ENCODE measurements around the gene SLC6A3.
"Not testable (repeated sequence)": the region's sequence is repeated elsewhere in the genome, so short reads cannot be mapped to it uniquely, and the experiment has no call there.

SLC6A3 gene

GRCh38 chr5:1476967-1477310 lies 31.7 kb upstream of the SLC6A3 start:
- no peak for DNase-seq

GRCh38 chr5:1476181-1476966 lies 31.1 kb upstream of the SLC6A3 start:
- DNase-seq, result no peak

DNA sequence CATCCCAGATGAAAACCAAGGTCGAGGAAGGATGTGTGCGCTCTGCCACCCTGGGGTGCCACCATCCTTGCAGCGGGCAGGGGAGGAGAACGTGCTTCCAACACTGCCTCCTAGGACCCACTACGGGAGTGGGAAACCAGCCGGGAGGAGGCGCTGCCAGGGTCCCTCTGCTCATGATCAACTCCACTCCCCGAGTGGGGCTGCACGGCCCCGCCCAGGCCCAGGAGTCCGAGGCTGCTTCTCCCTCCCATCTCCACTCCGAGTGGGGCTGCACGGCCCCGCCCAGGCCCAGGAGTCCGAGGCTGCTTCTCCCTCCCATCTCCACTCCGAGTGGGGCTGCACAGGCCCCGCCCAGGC lies 30.3 kb upstream of the SLC6A3 start:
- DNase-seq, result not testable (repeated sequence)

GRCh38 chr5:1474866-1475543 lies 29.8 kb upstream of the SLC6A3 start:
- peak; percentile 28 for DNase-seq

- DNase-seq, result no peak
Measured at GRCh38 chr5:1474183-1474839, 29.1 kb upstream of the SLC6A3 start.

- DNase-seq, result no peak
Measured at GRCh38 chr5:1473746-1474145, 28.5 kb upstream of the SLC6A3 start.

DNA sequence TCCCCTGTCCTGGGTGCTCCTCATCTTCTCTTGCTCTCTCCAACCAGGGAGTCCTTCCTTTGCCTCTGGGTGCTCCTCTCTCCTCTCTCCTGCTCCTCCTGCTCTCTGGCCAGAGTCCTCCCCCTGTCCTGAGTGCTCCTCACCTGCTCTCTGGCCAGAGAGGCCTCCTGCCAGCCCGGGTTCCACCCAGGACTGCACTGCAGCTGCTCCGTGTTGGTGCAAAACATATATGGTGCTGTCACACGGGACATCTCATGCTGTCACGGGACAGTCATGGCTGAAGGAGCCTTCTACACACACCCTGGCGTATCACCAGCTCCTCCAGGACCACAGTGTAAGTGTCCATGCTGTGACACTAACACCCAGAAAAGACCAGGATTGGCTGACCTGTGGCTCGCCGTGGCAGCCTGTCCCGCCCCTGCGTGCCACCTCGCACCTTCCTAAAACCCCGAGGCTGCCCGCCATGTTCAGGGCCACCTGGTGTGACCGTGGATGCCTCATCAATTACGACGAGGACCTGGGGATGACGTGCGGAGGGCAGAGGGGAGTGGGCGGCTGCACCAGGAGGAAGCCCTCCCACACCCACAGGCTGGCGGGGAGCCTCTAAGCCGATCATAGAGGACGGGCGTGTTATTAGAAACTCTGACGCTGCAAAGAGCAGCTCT lies 27.9 kb upstream of the SLC6A3 start:
- DNase-seq, result no peak

GRCh38 chr5:1471997-1472963 lies 27.0 kb upstream of the SLC6A3 start:
- no peak for DNase-seq

GRCh38 chr5:1471240-1471853 lies 26.1 kb upstream of the SLC6A3 start:
- DNase-seq, result no peak

DNA sequence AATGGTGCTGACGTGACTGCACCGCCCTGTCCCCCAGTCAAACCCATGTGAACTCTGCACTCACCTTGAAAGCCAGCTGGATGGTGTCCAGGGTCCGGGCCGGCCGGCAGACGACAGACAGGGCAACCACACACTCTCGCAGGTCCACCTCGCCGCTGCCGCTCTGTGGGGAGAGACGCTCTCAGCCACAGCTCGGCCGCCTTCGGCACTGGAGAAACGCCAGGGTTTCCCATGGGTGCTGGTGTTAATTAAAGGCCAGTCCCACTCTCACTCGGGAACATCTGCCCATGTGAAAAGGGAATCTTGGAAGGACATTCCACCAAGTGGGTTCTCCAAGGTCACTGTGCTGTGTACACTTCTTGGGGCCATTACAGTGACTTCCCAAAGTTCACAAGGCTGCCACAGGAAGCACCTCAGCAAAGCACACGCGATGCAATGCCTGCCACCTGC lies 25.5 kb upstream of the SLC6A3 start:
- no peak for DNase-seq

GRCh38 chr5:1468629-1469527 lies 23.6 kb upstream of the SLC6A3 start:
- DNase-seq, result no peak

DNA sequence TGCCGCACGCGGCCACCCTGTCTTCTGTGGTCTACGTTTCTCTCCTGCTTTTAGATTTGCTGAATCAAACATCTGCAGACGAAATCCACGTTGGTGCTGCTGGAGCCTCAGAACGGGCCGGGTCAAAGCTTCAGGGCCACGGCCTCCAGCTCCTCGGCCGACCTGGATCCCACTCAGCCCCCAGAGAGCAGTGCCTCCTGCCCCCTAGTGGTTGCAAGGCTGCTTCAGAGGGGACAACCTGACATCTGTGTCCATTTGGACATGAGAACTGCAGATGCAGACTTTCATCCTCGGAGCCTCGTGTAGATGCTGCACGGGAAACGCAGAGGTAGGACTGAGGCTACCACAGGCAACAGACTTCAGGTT lies 23.0 kb upstream of the SLC6A3 start:
- DNase-seq, result no peak

DNA sequence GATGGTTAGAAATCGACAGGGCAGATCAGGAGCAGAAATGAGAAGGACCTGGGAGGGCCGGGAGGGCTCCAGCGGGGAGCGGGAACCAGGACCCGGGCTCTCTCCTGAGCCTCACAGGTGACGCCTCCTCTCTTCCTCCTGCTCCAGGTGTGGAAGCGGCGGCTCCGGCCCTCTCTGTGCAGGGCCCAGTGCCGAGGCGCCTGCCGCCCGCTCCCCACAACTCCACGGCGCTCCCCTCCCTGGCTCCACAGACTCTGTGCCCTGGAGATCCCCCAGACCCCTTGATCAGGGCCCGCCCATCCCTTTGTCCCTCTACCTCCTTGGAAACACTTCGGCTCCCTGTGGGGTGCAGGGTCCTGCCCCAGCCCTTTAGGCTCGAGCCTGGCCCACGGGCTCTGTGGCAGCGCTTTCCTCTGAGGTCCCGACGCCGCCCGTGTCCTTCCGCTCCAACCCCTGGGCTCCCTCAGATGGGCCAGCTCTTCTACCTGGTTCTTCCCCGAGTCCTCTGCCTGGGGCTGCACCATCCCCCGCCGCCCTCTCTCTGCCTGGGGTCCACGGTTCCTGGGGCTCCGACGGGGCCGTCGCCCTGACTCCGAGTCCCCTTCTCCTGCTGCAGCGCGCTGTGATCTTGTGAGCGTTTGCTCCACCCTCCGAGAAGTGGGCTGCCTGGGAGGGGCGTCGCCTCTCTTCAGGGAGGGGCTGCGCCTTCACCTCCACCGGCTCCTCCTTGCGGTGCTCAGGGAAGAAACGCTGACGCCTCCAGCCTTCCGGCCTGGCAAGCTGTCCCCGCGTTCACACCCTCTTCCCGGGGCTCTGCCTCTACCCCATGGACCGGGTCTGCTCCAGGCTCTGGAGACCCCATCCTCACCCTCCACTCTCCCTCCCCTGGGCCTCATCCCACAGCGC lies 22.4 kb upstream of the SLC6A3 start:
- no peak for DNase-seq

DNA sequence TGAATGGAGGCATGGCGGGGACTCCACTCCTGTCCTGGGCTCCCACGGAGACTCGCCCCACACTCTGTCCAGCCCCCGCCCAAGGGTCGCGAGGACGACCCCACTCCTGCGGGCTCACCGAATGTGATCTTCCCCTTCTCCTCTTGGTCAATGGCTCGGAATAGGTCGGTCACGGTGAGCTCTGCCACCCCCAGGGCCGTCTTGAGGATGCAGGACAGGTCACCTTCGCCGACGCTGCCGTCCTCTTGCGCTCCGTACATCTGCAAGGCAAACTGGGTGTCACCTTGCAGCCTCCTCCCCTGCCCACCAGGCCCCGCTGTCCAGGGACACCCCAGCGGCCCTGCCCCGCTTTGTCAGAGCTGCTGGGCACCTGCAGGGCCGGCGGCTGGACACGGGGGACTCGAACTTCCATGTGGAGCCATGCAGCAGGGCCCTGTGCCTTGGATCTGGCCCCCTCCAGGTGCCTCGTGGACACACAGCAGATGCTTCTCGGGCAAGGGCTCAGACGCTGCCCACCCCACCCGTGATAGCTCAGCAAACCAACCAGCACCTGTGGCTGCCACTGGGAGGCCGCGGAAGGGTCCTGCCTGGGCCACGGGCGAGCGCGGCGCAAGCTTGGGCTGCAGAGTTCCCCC lies 21.5 kb upstream of the SLC6A3 start:
- DNase-seq, result no peak

DNA sequence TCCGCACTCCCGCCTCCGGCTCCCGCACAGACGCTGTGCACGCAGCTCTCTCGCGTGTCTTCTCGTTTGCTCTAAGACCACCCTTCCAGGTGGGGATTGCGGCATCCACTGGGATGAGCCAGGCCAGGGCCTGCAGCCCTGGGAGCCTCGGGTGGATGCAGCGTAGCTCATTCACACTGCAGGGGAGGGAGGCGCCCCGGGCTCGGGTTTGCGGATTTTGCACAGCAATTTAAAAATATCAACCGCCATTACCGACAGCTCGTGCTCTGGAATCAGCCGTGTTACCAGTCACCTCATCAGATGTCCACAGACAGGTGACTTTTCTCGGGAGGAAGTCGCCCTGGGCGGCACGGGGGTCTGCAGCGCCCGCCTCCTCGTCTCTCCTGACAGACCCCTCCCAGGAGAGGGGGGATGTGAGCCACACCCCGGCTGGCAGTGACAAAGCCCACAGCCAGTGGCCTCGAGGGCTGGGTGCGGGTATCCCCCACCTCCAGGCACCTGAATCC lies 20.8 kb upstream of the SLC6A3 start:
- no peak for DNase-seq

GRCh38 chr5:1465117-1465516 lies 19.9 kb upstream of the SLC6A3 start:
- no peak for DNase-seq

DNA sequence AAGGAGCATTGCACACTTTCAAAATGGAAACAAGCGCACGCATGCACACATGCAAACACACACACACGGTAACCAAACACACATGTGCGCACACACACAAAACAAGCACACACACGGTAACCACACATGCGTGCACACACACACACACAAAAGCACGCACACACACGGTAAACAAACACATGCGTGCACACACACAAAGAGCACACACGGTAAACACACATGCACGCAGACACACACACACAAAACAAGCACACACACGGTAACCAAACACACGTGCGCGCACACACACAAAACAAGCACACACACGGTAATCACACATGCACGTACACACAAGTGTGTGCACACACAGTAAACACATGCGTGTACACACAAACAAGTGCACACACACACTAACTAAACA lies 19.3 kb upstream of the SLC6A3 start:
- DNase-seq, result no peak

DNA sequence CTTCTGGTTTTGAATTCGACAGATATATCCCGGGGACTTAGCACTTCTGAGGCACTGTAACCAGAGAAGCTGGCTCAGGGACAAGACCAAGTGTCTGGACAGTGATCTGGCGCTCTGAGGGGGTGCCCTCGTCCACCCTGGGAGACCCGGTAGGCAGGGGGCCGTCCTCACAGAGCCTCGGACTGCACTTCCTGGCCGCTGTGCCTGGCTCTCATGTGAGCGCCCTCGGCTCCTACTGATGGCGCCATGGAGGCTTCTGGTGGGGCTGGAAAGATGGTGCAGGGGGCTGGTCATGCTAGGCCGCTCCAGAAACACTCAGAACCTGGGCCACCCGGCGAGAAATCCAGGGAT lies 18.8 kb upstream of the SLC6A3 start:
- DNase-seq, result no peak

Measured in CD4-positive, alpha-beta T cell treated with Interferon gamma for 1 hour (primary cell).